ENCODE data around the gene SENP3. TPM values are rescaled to one million over a fixed set of nuclear protein-coding genes. Genes with fewer than 3 reads are reported as not detected.
A peak's percentile ranks its signal among the peaks of the same experiment; 100 is the strongest.
"Not testable (repeated sequence)": the region's sequence is repeated elsewhere in the genome, so short reads cannot be mapped to it uniquely, and the experiment has no call there.

The SENP3 gene
- total RNA-seq, 1 donor from 2014 or later: 79.8 TPM

DNA sequence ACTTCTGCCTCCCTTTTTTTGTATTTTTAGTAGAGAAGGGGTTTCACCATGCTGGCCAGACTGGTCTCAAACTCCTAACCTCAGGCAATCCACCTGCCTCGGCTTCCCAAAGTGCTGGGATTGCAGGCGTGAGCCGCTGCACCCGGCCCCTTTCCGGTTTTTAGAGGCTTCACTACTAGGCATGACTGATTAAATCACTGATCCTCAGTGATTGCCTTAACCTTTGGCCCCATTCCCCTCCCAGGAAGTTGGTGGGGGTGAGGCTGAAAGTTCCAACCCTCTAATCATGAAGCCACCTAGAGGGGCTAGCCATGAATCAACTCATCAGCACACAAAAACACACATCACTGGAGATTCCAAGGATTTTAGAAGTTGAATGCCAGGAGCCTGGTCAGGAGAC lies 35.8 kb downstream of the SENP3 start:
- not testable (repeated sequence) for DNase-seq

DNA sequence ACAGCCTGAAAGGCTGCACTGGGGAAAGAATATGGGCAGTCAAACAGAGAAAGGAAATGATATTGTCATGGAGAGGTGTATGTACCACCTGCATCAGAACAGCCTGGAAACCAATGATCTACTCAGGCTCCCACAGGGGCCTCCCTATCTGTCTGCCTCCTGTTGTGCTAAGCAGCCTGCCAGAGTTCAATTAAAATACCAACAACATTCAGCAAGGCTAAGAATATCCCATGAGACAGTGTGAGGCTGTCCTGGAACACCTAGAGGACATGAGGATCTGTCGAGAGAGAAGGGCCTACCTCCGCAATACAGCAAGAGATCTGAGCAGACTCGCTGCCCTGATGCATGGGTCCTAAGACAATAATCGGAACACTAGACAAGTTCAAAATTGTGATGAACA lies 44.6 kb downstream of the SENP3 start:
- DNase-seq: no peak

DNA sequence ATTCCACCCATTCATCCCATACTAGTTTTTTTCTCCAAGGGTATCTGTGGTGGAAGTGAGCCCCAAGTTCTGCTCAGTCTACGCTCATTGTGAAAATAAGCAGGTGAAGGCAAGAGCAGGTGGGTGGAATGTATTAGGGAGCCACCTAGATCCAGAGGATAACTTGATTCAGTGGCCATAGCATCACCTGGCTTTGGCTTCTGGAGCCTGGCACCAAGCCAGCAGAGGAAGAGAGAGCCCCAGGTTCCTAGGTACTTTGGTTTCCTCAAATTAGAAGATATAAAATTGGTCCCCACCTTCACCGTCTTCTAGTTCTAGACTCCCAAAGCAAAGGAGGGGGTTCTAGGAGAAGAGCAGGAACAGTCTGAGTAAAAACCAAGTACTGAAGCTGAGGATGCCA lies 48.9 kb downstream of the SENP3 start:
- DNase-seq: no peak

DNA sequence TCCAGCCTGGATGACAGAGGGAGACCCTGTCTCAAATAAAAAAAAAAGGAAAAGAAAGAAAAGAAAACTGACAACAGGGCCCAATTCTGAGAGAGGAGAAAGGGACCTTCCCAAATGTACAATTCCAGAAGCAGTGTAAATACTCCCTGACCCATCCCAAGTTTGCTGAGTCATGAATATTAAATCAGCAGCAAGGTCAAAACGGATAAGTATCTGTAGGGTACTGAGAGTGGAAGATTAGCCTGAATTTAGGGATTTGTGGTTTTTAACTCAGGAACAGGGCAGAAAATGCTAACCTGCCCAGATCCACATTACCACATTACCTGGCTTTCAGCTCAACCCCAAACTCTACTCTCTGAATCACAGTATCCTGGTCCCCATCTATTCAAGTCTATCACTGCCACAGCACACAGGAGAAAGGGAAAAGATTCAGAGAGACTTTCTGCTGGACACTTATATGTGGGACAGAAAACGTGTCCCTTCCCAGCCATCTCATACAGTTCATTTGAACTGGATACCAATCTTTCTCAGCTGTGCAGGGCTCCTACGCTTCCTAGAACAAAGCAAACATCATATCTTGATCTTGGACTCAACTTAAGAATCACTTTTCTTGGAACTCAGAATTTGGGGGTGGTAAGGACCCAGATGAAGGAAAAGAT lies 50.0 kb downstream of the SENP3 start:
- DNase-seq: no peak

DNA sequence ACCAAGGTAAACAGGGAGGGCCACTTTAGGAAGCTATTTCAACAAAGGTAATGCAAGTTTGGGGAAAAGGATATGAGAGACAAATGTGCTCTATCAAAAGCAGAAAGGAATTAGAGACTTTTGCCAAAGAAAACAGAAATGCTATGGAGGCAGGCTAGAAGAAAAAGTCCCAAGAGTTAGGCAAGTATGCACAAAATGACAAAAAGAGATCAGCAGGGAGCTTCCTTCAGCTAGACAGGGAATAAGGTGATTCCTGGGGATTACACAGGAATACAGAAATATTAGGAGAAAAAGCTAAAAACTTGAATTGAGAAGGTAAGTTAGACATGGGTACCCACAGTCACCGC lies 50.5 kb downstream of the SENP3 start:
- DNase-seq: no peak

DNA sequence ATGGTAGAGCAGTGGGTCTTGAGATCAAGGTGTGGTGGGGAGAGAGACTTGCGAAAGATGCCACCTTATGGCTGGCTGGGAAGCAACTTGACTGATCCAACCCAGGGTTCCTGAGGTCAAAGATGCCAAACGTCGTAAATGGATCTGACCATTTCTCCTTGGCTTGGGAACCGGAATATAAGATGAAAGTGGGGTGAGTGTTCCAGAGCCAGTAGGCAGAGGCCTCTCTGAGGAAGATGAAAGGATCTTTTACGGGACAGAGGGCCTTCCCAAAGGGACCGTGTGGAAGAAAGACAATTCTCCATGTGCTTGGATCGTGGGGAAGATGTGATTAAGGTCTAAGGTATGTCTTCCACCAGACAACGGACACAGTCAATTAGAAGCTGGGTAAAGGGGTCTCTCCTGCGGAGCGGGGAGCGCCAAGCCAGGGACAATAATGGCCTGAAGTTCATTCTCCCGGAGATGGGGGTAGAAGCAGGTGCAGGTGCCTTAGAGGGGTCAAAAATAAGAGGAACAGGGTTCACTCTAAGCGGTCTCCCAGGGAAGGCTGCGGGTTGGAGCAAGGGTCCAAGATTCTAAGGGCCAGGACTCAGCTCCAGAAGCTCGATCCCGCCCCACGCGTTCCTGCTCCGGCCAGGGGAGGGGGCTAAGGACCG lies 52.2 kb downstream of the SENP3 start:
- peak; percentile 27 for DNase-seq

DNA sequence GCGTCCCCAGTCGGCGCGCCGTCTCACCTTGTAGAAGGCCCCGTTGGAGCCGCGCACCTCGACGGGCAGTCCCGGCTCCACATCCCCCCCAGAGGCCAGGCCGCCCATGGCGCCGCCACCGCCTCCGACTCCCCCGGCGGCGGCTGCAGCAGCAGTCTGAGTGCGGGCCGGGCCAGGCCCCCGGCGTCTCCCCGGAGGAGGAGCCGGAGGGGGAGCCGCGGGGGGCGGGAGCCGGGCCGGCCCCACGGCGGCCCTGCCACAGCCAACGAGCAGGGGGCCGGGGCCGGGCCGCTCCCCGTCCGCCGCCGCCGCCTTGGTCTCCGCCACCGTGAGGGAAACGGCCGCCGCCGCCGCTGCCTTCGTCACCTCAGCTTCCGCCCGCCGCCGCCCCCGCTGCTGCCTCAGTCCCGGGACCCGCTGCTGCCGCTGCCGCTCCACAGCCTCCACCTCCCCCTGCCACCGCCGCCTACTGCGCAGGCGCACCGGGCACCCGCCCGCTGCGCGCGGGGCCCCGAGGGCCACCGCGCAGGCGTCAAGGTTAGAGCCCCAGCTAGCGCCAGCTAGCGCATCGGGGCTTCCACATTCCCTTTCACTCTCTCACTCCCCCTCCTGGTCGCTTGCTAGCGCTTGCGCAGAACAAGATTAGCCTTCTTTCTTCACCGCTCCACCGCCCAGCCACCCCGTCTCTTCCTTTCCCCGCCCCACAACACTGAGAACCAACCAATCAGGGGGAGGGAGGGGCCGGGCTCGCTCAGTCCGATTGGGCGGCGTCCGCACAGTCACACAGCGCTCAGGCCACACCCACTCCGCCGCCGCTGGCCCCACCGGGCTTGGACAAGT lies 52.9 kb downstream of the SENP3 start, which contains the start of gene FXR2:
FXR2 (minus strand) TSS at position 473 of the 840 bp plus-strand sequence; CDS start at position 108, 365 bp downstream.
- DNase-seq: peak; percentile 100

DNA sequence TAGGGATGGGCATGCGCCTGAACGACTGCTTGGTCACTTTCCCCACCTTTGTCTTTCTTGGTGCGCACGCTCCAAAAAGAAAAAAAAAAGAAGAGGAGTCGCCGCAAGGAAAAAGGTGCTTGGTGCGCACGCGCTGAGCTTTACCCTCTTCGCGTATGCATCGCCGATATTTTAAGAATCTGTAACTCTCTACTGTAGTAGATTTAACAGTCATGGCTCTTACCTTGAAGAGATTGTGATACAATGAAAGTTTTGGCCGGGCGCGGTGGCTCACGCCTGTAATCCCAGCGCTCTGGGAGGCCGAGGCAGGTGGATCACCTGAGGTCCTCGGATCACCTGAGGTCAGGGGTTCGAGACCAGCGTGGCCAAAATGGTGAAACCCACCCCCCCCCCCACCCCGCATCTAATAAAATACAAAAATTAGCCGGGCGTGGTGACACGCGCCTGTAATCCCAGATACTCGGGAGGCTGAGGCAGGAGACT lies 53.6 kb downstream of the SENP3 start:
- no peak for DNase-seq

DNA sequence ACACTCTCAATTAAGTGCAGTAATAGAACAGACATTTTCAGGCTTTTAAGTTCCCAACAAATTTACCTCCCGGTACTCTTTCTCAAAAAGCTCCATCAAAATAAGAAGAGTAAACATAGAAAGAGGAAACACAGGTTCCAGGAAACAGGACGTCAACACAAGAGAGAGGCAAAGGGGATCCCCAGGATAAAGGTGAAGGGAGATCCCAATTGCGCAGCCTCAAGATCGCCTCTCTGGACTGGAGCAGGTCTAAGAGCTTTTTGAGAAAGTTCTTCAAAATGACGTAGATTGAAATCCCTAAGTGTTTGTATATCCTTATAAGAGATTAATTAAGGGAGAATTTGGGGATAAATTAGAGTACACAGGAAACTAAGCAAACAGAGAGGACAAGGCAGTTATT lies 56.9 kb downstream of the SENP3 start:
- no peak for DNase-seq

DNA sequence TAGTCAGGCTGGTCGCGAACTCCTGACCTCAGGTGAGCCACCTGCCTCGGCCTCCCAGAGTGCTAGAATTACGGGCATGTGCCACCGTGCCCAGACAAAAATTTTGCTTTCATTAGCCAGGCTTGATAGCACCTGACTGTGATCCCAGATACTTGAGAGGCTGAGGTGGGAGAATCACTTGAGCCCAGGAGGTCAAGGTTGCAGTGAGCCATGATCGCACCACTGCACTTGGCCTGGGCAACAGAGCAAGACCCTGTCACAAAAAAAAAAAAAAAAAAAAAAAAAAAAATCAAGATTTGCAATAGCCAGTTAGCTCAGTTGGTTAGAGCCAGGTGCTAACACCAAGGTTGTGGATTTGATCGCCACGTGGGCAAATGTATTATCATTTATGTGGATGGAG lies 59.1 kb downstream of the SENP3 start:
- no peak for DNase-seq

Other genes with a start within 250 kb of the SENP3 start
- gene GPS2, start 246.6 kb upstream of the SENP3 start, total RNA-seq: 45.2 and 45.6 TPM in 2 replicates
- 17.3 and 23.3 TPM in 2 replicates for gene NEURL4, start 232.6 kb upstream of the SENP3 start, total RNA-seq
- not detected in 2 replicates for gene ACAP1, start 225.4 kb upstream of the SENP3 start, total RNA-seq
- 2.6 and 3.2 TPM in 2 replicates for gene KCTD11, start 209.8 kb upstream of the SENP3 start, total RNA-seq
- gene TMEM95, start 206.8 kb upstream of the SENP3 start, total RNA-seq: not detected in 2 replicates
- 2.2 and 3.6 TPM in 2 replicates for gene TNK1, start 180.8 kb upstream of the SENP3 start, total RNA-seq
- 21.3 and 34.1 TPM in 2 replicates for gene PLSCR3, start 167.4 kb upstream of the SENP3 start, total RNA-seq
- gene TMEM256, start 157.8 kb upstream of the SENP3 start, total RNA-seq: 59.2 and 112 TPM in 2 replicates
- gene NLGN2, start 154.1 kb upstream of the SENP3 start, total RNA-seq: 2.7 and 5.5 TPM in 2 replicates
- gene SPEM1, start 141.6 kb upstream of the SENP3 start, total RNA-seq: not detected in 2 replicates
- not detected in 2 replicates for gene SPEM2, start 136.3 kb upstream of the SENP3 start, total RNA-seq
- not detected in 2 replicates for gene SPEM3, start 133.1 kb upstream of the SENP3 start, total RNA-seq
- 11.3 and 12.9 TPM in 2 replicates for gene TMEM102, start 126.5 kb upstream of the SENP3 start, total RNA-seq
- gene FGF11, start 122.4 kb upstream of the SENP3 start, total RNA-seq: 0.28 and 0.51 TPM in 2 replicates
- 4.6 and 5.8 TPM in 2 replicates for gene CHRNB1, start 116.9 kb upstream of the SENP3 start, total RNA-seq
- 10.4 and 16.4 TPM in 2 replicates for gene ZBTB4, start 82.3 kb upstream of the SENP3 start, total RNA-seq
- gene SLC35G6, start 80.5 kb upstream of the SENP3 start, total RNA-seq: not detected in 2 replicates
- gene POLR2A, start 77.6 kb upstream of the SENP3 start, total RNA-seq: 81.2 and 139 TPM in 2 replicates
- 9.2 and 26.1 TPM in 2 replicates for gene TNFSF12, start 12.9 kb upstream of the SENP3 start, total RNA-seq
- 0.88 and 1.2 TPM in 2 replicates for gene TNFSF13, start 3.2 kb upstream of the SENP3 start, total RNA-seq
- 0.17 and 2.1 TPM in 2 replicates for gene CD68, start 17.7 kb downstream of the SENP3 start, total RNA-seq
- 113 and 133 TPM in 2 replicates for gene MPDU1, start 21.9 kb downstream of the SENP3 start, total RNA-seq
- 0.14 and 0.17 TPM in 2 replicates for gene SOX15, start 28.2 kb downstream of the SENP3 start, total RNA-seq
- 38.8 and 51.1 TPM in 2 replicates for gene FXR2, start 53.0 kb downstream of the SENP3 start, total RNA-seq
- 20.8 and 31.5 TPM in 2 replicates for gene SAT2, start 65.9 kb downstream of the SENP3 start, total RNA-seq
- gene SHBG, start 68.2 kb downstream of the SENP3 start, total RNA-seq: 0.51 TPM in 1 of 2 replicates, not detected in the other
- gene ATP1B2, start 89.0 kb downstream of the SENP3 start, total RNA-seq: not detected in 2 replicates
- gene TP53, start 125.6 kb downstream of the SENP3 start, total RNA-seq: 36.1 and 69.7 TPM in 2 replicates
- 7.1 and 11.2 TPM in 2 replicates for gene WRAP53, start 126.6 kb downstream of the SENP3 start, total RNA-seq
- 0.14 and 0.51 TPM in 2 replicates for gene EFNB3, start 143.3 kb downstream of the SENP3 start, total RNA-seq
- 0.42 TPM in 1 of 2 replicates, not detected in the other for gene DNAH2, start 155.8 kb downstream of the SENP3 start, total RNA-seq